Stimulated activated CD4-positive, alpha-beta T cell treated with anti-CD3 and anti-CD28 coated beads, Interleukin-15, amount 100 ng/mL, for 24 hours (primary cell): ENCODE results near the gene DPM3.
"Not testable (repeated sequence)": the region's sequence is repeated elsewhere in the genome, so short reads cannot be mapped to it uniquely, and the experiment has no call there.

Source experiments
- DNase-seq: peaks from one replicate; pipeline ENCODE4 v3.0.0-alpha.2; 2020

DPM3 gene

GRCh38 chr1:155124503-155125463 is 15.5 kb downstream of the DPM3 start:
- no peak for DNase-seq

- no peak for DNase-seq
Observed at GRCh38 chr1:155123801-155124200, 16.5 kb downstream of the DPM3 start.

- no peak for DNase-seq
Observed at GRCh38 chr1:155122308-155122707, 18.0 kb downstream of the DPM3 start.

GRCh38 chr1:155121249-155121648 is 19.1 kb downstream of the DPM3 start:
- DNase-seq: no peak

GRCh38 chr1:155120253-155120652 is 20.1 kb downstream of the DPM3 start:
- no peak for DNase-seq

GRCh38 chr1:155118090-155118489 is 22.2 kb downstream of the DPM3 start:
- DNase-seq: not testable (repeated sequence)

- no peak for DNase-seq
Observed at GRCh38 chr1:155117610-155118009, 22.7 kb downstream of the DPM3 start.

- DNase-seq: no peak
Observed at GRCh38 chr1:155116113-155116764, 24.1 kb downstream of the DPM3 start.

- DNase-seq: no peak
Observed at GRCh38 chr1:155113450-155113980, 26.8 kb downstream of the DPM3 start.

GRCh38 chr1:155110826-155111225 is 29.5 kb downstream of the DPM3 start:
- DNase-seq: no peak

GRCh38 chr1:155110381-155110780 is 29.9 kb downstream of the DPM3 start:
- DNase-seq: no peak

GRCh38 chr1:155108296-155108695 is 32.0 kb downstream of the DPM3 start:
- no peak for DNase-seq

- DNase-seq: no peak
Observed at GRCh38 chr1:155107309-155108264, 32.7 kb downstream of the DPM3 start.

- no peak for DNase-seq
Observed at GRCh38 chr1:155106862-155107261, 33.5 kb downstream of the DPM3 start.

GRCh38 chr1:155105604-155106011 is 34.7 kb downstream of the DPM3 start:
- DNase-seq: no peak

GRCh38 chr1:155104605-155105534 is 35.5 kb downstream of the DPM3 start:
- DNase-seq: no peak

GRCh38 chr1:155103325-155103724 is 37.0 kb downstream of the DPM3 start:
- no peak for DNase-seq

- no peak for DNase-seq
Observed at GRCh38 chr1:155099331-155099730, 41.0 kb downstream of the DPM3 start.

GRCh38 chr1:155094622-155094948 is 45.7 kb downstream of the DPM3 start:
- DNase-seq: no peak

- DNase-seq: no peak
Observed at GRCh38 chr1:155093911-155094621, 46.3 kb downstream of the DPM3 start.

GRCh38 chr1:155092641-155093040 is 47.7 kb downstream of the DPM3 start:
- no peak for DNase-seq
